ENCODE results near the gene GRAPL.
"Not testable (repeated sequence)": the region's sequence is repeated elsewhere in the genome, so short reads cannot be mapped to it uniquely, and the experiment has no call there.

DNA sequence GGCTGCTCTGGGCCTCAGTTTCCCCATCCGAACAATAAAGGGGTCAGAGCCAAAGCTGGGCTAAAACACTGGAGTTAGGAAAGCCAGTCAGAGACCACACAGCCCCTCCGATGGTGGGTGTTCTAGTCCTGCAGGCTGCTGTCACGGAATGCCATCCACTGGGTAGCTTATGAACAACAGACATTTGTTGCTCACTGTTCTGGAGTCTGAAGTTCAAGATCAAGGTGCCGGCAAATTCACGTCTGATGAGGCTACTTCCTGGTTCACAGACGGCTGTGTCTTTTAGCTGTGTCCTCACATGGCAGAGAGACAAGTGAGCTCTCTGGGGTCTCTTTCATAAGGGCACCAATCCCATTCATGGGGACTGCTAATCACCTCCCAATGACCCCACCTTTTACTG lies 9.2 kb downstream of the GRAPL start:
- TF ChIP-seq, protein P1, sequence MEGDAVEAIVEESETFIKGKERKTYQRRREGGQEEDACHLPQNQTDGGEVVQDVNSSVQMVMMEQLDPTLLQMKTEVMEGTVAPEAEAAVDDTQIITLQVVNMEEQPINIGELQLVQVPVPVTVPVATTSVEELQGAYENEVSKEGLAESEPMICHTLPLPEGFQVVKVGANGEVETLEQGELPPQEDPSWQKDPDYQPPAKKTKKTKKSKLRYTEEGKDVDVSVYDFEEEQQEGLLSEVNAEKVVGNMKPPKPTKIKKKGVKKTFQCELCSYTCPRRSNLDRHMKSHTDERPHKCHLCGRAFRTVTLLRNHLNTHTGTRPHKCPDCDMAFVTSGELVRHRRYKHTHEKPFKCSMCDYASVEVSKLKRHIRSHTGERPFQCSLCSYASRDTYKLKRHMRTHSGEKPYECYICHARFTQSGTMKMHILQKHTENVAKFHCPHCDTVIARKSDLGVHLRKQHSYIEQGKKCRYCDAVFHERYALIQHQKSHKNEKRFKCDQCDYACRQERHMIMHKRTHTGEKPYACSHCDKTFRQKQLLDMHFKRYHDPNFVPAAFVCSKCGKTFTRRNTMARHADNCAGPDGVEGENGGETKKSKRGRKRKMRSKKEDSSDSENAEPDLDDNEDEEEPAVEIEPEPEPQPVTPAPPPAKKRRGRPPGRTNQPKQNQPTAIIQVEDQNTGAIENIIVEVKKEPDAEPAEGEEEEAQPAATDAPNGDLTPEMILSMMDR (IDR thresholded peaks at IDR 0.05; ENCODE audit: low read length): not testable (repeated sequence)
- not testable (repeated sequence) for TF ChIP-seq EZH2 (IDR thresholded peaks at IDR 0.05; ENCODE audit: borderline replicate concordance, low read length)

All from OCI-LY1 (cell line).